Naive thymus-derived CD4-positive, alpha-beta T cell (primary cell): Measurements from ENCODE around the gene FSTL3. TPM values are rescaled to one million over a fixed set of nuclear protein-coding genes. Genes with fewer than 3 reads are reported as not detected.

Experiments used
- ATAC-seq: fragments of 150-1000 bp; cut with Tn5 transposase; 2 replicates; pipeline ENCODE4 v1.10.0; 2021; ENCODE audit warnings: mild to moderate bottlenecking, moderate library complexity
- CTCF ChIA-PET: fragments of 350-600 bp; sonication (Branson Sonifier 250); formaldehyde crosslinking; loops from one replicate; lab custom pipeline; 2021; ENCODE audit warnings: antibody characterized with exemption; lab: Charles Lee
- POLR2A ChIA-PET: fragments of 350-600 bp; sonication (Branson Sonifier 250); formaldehyde crosslinking; loops from one replicate; lab custom pipeline; 2021; ENCODE audit warnings: antibody characterized with exemption, inconsistent platforms; lab: Charles Lee
- DNase-seq, 9 donors: peaks; one replicate each; pipeline versions ENCODE4 v3.0.0 to v3.0.0-alpha.2; 2020 to 2022; ENCODE audit warnings: mixed read lengths in 1 of 9
- H3K27ac ChIP-seq: one replicate; pipeline ENCODE4 v1.7.0; 2013; ENCODE audit warnings: mild to moderate bottlenecking, low read depth, low read length, moderate library complexity
- H3K27me3 ChIP-seq, 2 donors: one replicate each; pipeline ENCODE4 v1.7.0; 2013; ENCODE audit warnings: low read length in 2 of 2, mild to moderate bottlenecking in 2 of 2, moderate library complexity in 2 of 2; ENCODE audit not compliant: control insufficient read depth in 2 of 2, insufficient read depth in 2 of 2
- H3K36me3 ChIP-seq, 3 experiments: 1 replicate in 2 of 3; 2 replicates in 1 of 3; pipeline ENCODE4 v1.7.0; 2013; ENCODE audit warnings: low read length in 3 of 3, mild to moderate bottlenecking in 3 of 3, moderate library complexity in 1 of 3; ENCODE audit not compliant: insufficient read depth in 3 of 3, control insufficient read depth in 2 of 3
- H3K4me1 ChIP-seq, 2 donors: one replicate each; pipeline ENCODE4 v1.7.0; 2013; ENCODE audit warnings: low read length in 2 of 2, mild to moderate bottlenecking in 2 of 2, moderate library complexity in 1 of 2; ENCODE audit not compliant: control insufficient read depth in 2 of 2, insufficient read depth in 2 of 2
- H3K4me3 ChIP-seq: 2 replicates; pipeline ENCODE4 v1.7.0; 2013; ENCODE audit warnings: mild to moderate bottlenecking, low read length
- H3K9me3 ChIP-seq, 3 experiments: 1 replicate in 2 of 3; 2 replicates in 1 of 3; pipeline ENCODE4 v1.7.0; 2013; ENCODE audit warnings: low read length in 3 of 3; ENCODE audit not compliant: control insufficient read depth in 2 of 3
- H3K27ac Mint-ChIP-seq, 9 donors: one replicate each; pipeline ENCODE4 v1.8.0; 2020 to 2022; ENCODE audit warnings: mixed read lengths in 9 of 9, mild to moderate bottlenecking in 8 of 9, moderate library complexity in 5 of 9, inconsistent platforms in 2 of 9
- H3K27me3 Mint-ChIP-seq, 5 donors: one replicate each; pipeline ENCODE4 v1.8.0; 2021 to 2022; ENCODE audit warnings: mixed read lengths in 5 of 5, mild to moderate bottlenecking in 1 of 5
- H3K36me3 Mint-ChIP-seq, 5 donors: one replicate each; pipeline ENCODE4 v1.8.0; 2020 to 2022; ENCODE audit warnings: mixed read lengths in 5 of 5, mild to moderate bottlenecking in 3 of 5, inconsistent platforms in 1 of 5
- H3K4me1 Mint-ChIP-seq, 7 donors: one replicate each; pipeline ENCODE4 v1.8.0; 2020 to 2022; ENCODE audit warnings: mixed read lengths in 7 of 7, mild to moderate bottlenecking in 3 of 7, inconsistent platforms in 1 of 7
- H3K4me3 Mint-ChIP-seq, 10 donors: one replicate each; pipeline ENCODE4 v1.8.0; 2020 to 2022; ENCODE audit warnings: mild to moderate bottlenecking in 10 of 10, mixed read lengths in 10 of 10, moderate library complexity in 6 of 10, inconsistent platforms in 2 of 10
- H3K9me3 Mint-ChIP-seq, 11 donors: one replicate each; pipeline ENCODE4 v1.8.0; 2020 to 2022; ENCODE audit warnings: mixed read lengths in 11 of 11, mild to moderate bottlenecking in 4 of 11, inconsistent platforms in 1 of 11, moderate library complexity in 1 of 11
- intact Hi-C, 2 donors: fragments of 100-400 bp; cut with micrococcal nuclease; formaldehyde crosslinking; loops; one replicate each; pipeline ENCODE4 v1.15.1; 2023
- polyA plus RNA-seq, 2 donors: library from polyadenylated mRNA; unstranded; fragments of 300-500 nt; fragmentation: Illumina TruSeq; gene quantifications; one replicate each; pipeline ENCODE4 v1.2.3, GENCODE V29; 2021
- total RNA-seq, 6 experiments: library from RNA in 5 of 6; stranded (reverse) in 5 of 6; gene quantifications; 1 replicate in 5 of 6; 2 replicates in 1 of 6; pipeline ENCODE4 v1.2.3 and lab custom pipeline; 2021 to 2026

FSTL3 gene
- total and polyA plus RNA-seq, 7 experiments from 2014 or later, result 2.7 to 6.4 (median 4.7) TPM

GRCh38 chr19:686589-687297 lies 10.6 kb downstream of the FSTL3 start:
- Mint-ChIP-seq H3K27me3 (no peaks in the 10 kb centered on the region), H3K27ac (no peak overlapping the region), H3K4me3 (no peak overlapping the region), H3K9me3 (no peaks in the 10 kb centered on the region), H3K36me3 (no peaks in the 10 kb centered on the region), H3K4me1 (peaks cover 0 to 1% (median 0%) of the 10 kb centered on the region in 7 donors)
- Histone ChIP-seq H3K4me3 (no peak overlapping the region), H3K36me3 (no peaks in the 10 kb centered on the region), H3K27ac (no peak overlapping the region), H3K27me3 (no peaks in the 10 kb centered on the region), H3K9me3 (no peaks in the 10 kb centered on the region), H3K4me1 (no peaks in the 10 kb centered on the region)
- CTCF ChIA-PET, result no interaction called here
- intact Hi-C loops, result no loop called here
- POLR2A ChIA-PET, result no interaction called here
- no peak for ATAC-seq
- DNase-seq, result no peak

GRCh38 chr19:687569-688166 lies 11.5 kb downstream of the FSTL3 start:
- no peak overlapping the region for H3K4me3 Mint-ChIP-seq
- peak overlapping the region in 1 of 9 donors; percentile 79 for H3K27ac Mint-ChIP-seq
- H3K27ac ChIP-seq, result no peak overlapping the region
- CTCF ChIA-PET, result no interaction called here
- H3K36me3 ChIP-seq, result no peaks in the 10 kb centered on the region
- no peaks in the 10 kb centered on the region for H3K4me1 ChIP-seq
- no peaks in the 10 kb centered on the region for H3K27me3 ChIP-seq
- POLR2A ChIA-PET, result no interaction called here
- H3K9me3 Mint-ChIP-seq, result no peaks in the 10 kb centered on the region
- intact Hi-C loops, result no loop called here
- no peak overlapping the region for H3K4me3 ChIP-seq
- ATAC-seq (no peak), DNase-seq (no peak)
- no peaks in the 10 kb centered on the region for H3K36me3 Mint-ChIP-seq
- no peaks in the 10 kb centered on the region for H3K27me3 Mint-ChIP-seq
- peaks cover 0 to 1% (median 0%) of the 10 kb centered on the region in 7 donors for H3K4me1 Mint-ChIP-seq
- no peaks in the 10 kb centered on the region for H3K9me3 ChIP-seq

- H3K9me3 ChIP-seq, result no peaks in the 10 kb centered on the region
- Mint-ChIP-seq H3K4me3 (no peak overlapping the region), H3K4me1 (peaks cover 0 to 1% (median 0%) of the 10 kb centered on the region in 7 donors), H3K27ac (peak overlapping the region in 1 of 9 donors; percentile 79), H3K36me3 (no peaks in the 10 kb centered on the region), H3K27me3 (no peaks in the 10 kb centered on the region), H3K9me3 (no peaks in the 10 kb centered on the region)
- ChIA-PET POLR2A (no interaction called here), CTCF (interaction anchor here (0.6 kb wide), 1 partner anchor 23 kb away, joined by 4 read pairs; no protein-coding TSS in a partner anchor)
- DNase-seq (no peak), ATAC-seq (no peak)
- no peaks in the 10 kb centered on the region for H3K27me3 ChIP-seq
- no peaks in the 10 kb centered on the region for H3K4me1 ChIP-seq
- H3K4me3 ChIP-seq, result no peak overlapping the region
- no peak overlapping the region for H3K27ac ChIP-seq
- H3K36me3 ChIP-seq, result no peaks in the 10 kb centered on the region
- intact Hi-C loops, result no loop called here
These were observed 12.0 kb downstream of the FSTL3 start for GRCh38 chr19:688214-688613.

DNA sequence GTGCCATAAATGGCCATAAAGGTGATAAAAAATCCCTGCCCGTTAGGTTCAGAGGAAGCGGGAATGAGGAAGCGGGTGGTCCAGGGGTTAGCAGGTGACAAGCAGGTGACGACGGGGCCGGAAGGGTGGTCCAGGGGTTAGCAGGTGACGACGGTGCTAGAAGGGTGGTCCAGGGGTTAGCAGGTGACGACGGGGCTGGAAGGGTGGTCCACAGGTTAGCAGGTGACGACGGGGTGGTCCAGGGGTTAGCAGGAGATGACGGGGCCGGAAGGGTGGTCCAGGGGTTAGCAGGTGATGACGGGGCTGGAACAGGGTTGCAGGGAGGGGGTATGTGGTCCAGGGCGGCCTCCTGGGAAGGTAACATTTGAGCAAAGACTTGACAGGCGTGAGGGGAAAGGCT lies 12.8 kb downstream of the FSTL3 start:
- ChIA-PET POLR2A (no interaction called here), CTCF (interaction anchor here (0.6 kb wide), 1 partner anchor 81 kb away, joined by 3 read pairs; no protein-coding TSS in a partner anchor)
- H3K27me3 ChIP-seq, result no peaks in the 10 kb centered on the region
- DNase-seq (no peak), ATAC-seq (no peak)
- no peak overlapping the region for H3K27ac ChIP-seq
- Mint-ChIP-seq H3K36me3 (no peaks in the 10 kb centered on the region), H3K27me3 (no peaks in the 10 kb centered on the region), H3K9me3 (no peaks in the 10 kb centered on the region), H3K4me1 (peaks cover 0 to 1% (median 0%) of the 10 kb centered on the region in 7 donors), H3K4me3 (no peak overlapping the region), H3K27ac (no peak overlapping the region)
- no peaks in the 10 kb centered on the region for H3K36me3 ChIP-seq
- no peak overlapping the region for H3K4me3 ChIP-seq
- no peaks in the 10 kb centered on the region for H3K9me3 ChIP-seq
- H3K4me1 ChIP-seq, result no peaks in the 10 kb centered on the region
- intact Hi-C loops, result no loop called here

GRCh38 chr19:690203-690602 lies 14.0 kb downstream of the FSTL3 start:
- no peak for ATAC-seq
- H3K4me3 ChIP-seq, result no peak overlapping the region
- Mint-ChIP-seq H3K27me3 (peaks cover 0 to 6% (median 4%) of the 10 kb centered on the region in 5 donors), H3K4me1 (peaks cover 0 to 1% (median 0%) of the 10 kb centered on the region in 7 donors), H3K4me3 (no peak overlapping the region), H3K27ac (no peak overlapping the region), H3K9me3 (no peaks in the 10 kb centered on the region), H3K36me3 (no peaks in the 10 kb centered on the region)
- DNase-seq, result no peak
- no peaks in the 10 kb centered on the region for H3K27me3 ChIP-seq
- ChIA-PET CTCF (no interaction called here), POLR2A (no interaction called here)
- intact Hi-C loops, result no loop called here
- no peaks in the 10 kb centered on the region for H3K9me3 ChIP-seq
- no peaks in the 10 kb centered on the region for H3K4me1 ChIP-seq
- H3K27ac ChIP-seq, result no peak overlapping the region
- no peaks in the 10 kb centered on the region for H3K36me3 ChIP-seq

DNA sequence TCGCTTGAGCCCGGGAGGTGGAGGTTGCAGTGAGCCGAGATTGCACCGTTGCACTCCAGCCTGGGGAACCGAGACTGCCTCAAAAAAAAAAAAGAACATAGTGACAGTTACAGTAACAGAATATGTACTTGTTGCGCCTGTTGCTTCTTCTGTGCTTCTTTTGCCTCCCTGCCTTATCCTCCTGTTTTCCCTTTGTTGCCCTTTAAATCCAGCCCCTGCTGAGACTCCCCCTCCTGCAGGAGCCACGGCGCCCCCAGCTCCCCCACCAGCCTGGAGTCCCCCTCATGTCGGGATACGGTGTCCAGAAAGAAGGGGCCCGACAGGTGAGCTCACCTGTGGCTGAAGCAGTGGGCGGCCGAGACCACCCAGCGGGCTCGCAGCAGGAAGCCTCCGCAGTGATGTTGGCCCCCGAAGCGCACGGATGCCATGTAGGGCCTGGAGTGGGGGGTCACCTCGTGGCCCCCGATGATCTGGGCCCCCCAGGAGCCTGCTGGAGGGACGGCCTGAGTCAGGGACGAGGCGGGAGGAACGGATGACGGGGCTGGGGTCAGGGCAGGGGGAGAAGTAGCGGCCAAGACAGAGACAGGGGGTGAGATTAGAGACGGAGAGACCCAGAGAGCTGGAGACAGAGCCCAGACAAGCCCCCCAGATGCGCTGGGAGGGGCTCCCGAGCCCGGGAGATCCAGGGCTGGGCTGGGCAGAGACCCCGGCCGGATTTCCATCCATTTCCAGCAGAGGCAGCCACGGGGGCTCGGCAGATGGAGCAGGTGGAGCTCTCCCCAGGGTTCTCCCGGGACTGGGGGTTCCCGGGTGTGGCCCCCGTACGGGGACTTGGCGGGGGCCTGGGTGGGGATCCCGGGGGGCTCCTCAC lies 18.5 kb downstream of the FSTL3 start:
- peaks cover 0 to 3% (median 0%) of the 10 kb centered on the region in 7 donors for H3K4me1 Mint-ChIP-seq
- no peaks in the 10 kb centered on the region for H3K9me3 Mint-ChIP-seq
- no peak overlapping the region for H3K4me3 ChIP-seq
- H3K36me3 Mint-ChIP-seq, result no peaks in the 10 kb centered on the region
- no peaks in the 10 kb centered on the region for H3K9me3 ChIP-seq
- no peak overlapping the region for H3K27ac Mint-ChIP-seq
- POLR2A ChIA-PET, result no interaction called here
- H3K27me3 Mint-ChIP-seq, result peaks cover 0 to 24% (median 15%) of the 10 kb centered on the region in 5 donors
- H3K27me3 ChIP-seq, result peaks cover 0 to 2% of the 10 kb centered on the region in 2 donors
- peak; percentile 12 for ATAC-seq
- no peak overlapping the region for H3K27ac ChIP-seq
- peak overlapping the region in 3 of 10 donors; percentile 16 to 63 (median 45) for H3K4me3 Mint-ChIP-seq
- intact Hi-C loops, result no loop called here
- H3K4me1 ChIP-seq, result no peaks in the 10 kb centered on the region
- CTCF ChIA-PET, result interaction anchor here (1.2 kb wide), 1 partner anchor 16 kb away, joined by 3 read pairs; no protein-coding TSS in a partner anchor
- DNase-seq, result no peak
- no peaks in the 10 kb centered on the region for H3K36me3 ChIP-seq
